ENCODE results near the gene SLC23A1.
"Not testable (repeated sequence)": the region's sequence is repeated elsewhere in the genome, so short reads cannot be mapped to it uniquely, and the experiment has no call there.

The SLC23A1 gene

DNA sequence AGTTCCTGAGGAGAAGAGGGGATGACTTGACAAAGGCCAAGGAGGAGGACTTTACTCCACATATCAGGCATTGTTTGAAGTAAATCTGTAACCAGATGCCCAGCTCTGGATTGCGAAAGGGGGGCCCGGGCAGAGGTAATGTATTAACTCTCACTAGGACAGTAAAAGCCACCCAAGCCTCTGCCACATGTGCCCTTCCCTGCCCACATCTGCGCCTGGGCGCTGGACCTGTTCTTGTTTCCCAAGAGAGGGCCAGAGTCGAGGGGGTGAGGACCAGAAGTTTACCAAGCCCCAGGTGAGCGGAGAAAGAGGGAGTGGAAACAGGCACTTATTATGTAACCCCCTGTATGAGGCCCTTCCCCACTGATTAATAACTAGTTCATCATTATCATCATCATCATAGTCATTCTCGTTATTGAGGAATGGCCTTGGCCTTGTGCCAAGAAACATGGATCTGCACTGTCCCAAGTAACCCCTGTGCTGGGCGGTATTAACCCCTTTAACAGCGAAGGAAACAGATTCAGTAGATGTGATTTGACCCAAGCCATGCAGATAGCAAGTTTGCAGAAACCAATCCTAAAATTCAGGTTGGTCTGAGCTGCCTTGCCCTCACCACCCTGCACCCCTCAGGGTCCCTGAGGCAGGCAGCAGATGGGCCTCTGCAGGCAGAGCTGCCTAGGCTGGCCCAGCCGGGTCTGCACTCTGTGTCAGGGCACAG is at the start of gene SLC23A1:
SLC23A1 (minus strand) TSS at position 23 of the 718 bp plus-strand sequence. CDS start 44 bp downstream, outside the sequence.
- no peak for DNase-seq (ENCODE audit: low read depth in 2 of 2)

DNA sequence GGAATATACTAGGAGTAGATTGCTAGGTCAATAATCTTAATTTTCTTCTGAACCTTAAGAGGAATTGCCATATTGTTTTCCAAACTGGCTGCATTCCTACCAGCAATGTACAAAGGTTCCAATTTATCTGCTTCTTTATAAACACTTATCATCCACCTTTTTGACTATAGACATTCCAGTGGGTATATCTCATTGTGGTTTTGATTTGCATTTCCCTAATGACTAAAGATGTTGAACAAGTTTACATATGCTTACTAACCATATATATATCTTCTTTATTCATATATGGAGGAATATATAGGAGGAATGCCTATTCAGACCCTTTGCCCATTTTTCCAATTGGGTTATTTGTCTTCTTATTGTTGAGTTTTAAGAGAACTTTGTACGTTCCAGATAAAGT is 48.6 kb upstream of the SLC23A1 start:
- no peak for DNase-seq (ENCODE audit: low read depth in 2 of 2)

DNA sequence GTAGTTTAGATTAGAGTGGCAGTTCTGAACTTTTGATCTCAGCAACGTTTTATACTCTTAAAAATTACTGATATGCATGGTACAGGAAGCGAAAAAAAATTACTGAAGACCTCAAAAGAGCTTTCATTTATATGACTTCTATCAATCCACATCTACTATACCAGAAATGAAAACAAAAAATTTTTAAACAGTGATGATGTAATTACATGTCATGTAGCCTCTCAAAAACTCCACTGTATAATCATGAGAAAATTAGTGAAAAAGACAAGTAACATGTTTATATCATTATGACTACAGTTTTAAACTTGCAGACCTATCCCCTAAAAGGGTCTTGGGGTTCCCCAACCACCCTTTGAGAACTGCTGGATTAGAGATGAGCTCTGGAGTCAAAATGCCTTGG is 46.9 kb upstream of the SLC23A1 start:
- DNase-seq (ENCODE audit: low read depth in 2 of 2): no peak

DNA sequence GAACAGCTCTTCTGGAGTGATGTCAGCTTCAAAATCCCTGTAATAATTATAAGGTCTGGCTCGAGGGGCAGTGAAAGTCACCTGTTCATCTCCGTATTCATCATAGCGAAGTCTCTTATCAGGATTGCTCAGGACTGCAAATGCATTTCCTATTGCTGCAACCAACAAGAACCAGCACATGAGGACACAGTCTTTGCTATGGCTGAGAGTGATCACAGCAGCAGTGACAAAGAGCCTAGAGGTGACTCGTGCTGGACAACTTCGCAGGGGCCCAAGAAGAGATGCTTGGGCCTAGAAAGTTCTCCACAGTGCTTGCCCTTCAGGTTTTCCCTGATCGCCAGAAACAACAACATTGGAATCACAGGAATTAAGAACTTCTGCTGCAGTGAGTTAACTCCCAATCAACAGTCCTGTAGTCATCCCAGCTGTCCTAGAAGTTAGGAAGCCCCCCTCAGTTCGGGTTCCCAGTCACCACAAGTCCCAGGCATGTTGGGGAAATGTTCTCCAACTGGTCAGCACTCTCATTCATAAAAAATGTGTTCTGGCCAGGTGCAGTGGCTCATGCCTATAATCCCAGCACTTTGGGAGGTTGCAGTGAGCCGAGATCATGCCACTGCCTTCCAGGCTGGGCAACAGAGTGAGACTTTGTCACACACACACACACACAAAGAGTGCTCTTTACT is 43.2 kb upstream of the SLC23A1 start:
- no peak for DNase-seq (ENCODE audit: low read depth in 2 of 2)

DNA sequence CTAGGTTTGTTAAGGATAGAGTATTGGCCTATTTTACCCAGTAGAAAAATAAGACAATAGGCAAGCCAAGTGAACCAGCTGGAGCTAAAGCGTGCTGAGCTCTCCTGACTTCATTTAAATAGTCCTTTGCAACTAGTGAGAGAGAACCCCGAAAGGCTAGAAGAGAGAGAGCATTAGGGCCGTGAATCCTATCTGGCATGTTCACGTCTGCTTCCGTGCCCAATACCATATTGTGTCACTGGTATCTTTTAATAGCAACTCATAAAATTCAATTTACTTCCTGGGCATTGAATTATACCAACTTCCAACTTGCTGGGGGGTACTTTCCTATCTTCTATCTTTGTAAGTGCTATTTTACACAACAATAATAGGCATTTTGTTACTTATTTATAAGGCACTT is 42.4 kb upstream of the SLC23A1 start:
- no peak for DNase-seq (ENCODE audit: low read depth in 2 of 2)

DNA sequence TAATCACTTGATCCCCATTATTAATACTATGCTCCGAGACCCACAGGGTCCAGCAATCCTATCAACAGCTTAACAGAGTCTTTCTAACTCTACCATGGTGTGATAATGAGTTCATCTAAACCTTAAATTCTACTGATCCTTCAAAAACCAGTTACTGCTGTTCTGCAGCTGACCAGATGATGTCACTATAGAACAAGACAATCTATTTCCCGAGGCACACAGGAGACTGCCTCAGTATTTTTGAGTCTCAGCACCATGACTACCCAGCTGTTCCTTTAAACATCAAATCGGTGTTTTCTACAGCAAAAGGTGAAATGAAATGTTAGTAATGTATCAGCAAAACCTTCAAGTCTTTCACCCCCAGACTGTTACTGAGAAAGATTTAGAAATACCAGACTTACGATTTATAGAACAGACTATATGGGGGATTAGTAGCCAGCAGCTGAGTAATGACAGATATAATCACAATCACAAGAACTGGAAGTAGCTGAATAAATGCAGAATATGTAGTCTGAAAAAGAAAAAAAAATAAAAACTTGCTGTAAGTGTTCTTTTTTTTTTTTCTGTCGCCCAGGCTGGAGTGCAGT is 39.3 kb upstream of the SLC23A1 start:
- DNase-seq (ENCODE audit: low read depth in 2 of 2): no peak

DNA sequence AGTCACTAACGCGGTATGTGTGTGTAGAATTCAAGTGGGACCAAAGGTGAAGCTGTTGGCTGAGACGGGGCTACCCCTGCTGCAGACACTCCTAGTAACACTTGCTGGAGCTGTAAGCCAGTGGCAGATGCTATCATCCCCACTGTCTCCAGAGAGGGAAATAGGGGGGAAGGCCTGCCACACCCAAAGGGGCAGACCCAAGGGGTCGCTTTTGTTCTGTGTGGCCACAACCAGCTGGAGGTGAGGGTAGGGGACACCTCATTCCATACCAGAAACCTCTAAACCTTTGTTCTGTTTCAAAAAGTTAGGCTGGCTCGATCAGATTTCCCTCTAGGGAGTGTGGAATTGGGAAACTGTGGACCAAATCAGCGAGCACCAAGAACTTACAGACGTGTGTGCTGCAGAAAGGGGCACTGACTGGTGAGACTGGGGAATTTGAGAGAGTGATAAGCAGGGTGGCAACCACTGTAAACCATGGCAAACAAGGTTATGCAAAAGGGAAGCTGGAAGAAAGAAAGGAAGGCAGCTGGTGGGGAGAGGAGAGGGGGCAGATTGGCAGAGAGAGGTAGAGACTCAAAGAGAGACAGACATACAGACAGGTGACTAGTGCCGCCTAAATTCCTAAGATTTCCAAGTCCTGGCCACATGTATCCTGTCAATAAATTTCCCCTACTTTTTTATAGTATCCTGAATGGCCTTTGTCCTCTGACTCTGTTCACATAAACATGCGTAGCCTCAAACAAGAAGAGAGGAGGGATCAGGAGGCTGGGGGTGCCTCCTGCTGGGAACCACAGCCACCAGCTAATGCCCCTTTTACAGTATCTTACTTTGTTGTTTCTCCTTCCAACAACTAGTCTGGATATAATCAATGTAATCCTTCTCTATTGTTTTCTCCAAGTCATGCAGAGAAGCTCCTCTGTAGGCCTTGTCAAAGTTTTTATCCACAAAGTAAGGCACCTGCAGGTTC is 36.4 kb upstream of the SLC23A1 start:
- no peak for DNase-seq (ENCODE audit: low read depth in 2 of 2)

DNA sequence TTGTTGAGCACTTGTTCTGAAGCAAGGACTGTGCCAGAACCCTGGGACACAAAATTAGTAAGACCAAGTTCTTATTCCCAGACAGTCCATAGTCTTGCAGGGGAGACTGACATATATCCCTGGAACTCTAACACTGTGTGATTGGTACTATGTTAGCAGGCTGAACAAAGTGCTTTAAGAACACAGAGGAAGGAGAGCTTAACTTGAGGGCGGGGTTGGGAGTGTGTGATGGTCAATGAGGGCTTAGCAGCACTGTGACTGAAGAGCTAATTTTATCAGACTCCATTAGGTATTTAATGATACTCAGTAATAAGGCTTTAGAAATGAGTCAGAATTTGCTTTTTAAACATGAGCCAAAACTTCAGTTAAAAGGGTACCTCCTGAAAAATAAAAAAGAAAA is 35.7 kb upstream of the SLC23A1 start:
- no peak for DNase-seq (ENCODE audit: low read depth in 2 of 2)

DNA sequence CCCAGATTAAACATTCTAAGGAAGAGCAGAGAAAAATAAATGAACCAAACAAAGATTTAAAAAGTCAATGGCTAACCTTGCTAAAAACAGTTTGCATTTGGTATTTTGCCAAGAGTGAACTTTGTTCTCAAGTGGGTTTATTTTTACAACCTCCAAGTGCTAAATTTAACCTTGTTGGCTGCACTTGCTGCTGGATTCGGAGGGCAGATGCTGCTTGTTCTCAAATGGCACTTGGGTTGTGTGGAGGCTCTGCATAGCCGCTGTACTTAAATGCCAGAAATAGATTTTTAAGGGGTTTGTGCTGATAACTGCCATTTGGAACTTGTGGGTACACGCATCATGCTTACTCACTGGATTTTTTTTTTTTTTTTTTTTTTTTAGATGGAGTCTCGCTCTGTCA is 34.1 kb upstream of the SLC23A1 start:
- DNase-seq (ENCODE audit: low read depth in 2 of 2): no peak

DNA sequence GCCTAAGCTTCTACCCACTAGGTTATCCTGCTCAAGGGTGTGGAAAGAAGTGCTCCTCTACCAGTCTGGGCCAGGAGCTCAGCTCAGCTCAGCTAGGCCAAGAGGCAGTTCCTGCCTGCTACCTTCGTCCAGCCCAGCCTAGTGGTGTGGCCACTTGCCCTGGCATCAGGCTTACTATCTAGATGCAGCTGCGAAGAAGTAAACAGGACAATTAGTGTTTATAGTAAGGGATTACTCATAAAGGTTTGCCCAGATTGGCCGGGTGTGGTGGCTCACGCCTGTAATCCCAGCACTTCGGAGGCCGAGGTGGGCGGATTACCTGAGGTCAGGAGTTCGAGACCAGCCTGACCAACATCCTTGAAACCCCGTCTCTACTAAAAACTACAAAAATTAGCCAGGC is 33.6 kb upstream of the SLC23A1 start:
- DNase-seq (ENCODE audit: low read depth in 2 of 2): no peak

DNA sequence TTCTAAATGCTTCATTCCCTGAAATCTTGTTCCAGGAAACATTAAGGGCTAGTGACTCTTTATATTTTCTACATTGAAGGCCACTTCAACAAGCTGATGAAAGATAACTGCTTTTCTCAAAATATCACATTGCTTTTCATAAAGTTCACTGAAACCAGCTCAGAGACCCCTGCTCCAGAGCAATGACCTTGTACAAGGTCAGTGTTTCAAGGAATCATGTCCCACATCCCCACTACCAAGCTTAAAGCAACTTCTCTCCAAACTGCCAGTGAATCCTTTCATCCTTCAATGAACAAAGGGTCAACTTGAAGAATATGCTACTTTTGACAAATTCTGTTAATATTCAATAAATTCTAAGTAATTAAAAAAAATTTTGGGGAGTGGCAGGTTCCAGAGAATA is 32.8 kb upstream of the SLC23A1 start:
- no peak for DNase-seq (ENCODE audit: low read depth in 2 of 2)

DNA sequence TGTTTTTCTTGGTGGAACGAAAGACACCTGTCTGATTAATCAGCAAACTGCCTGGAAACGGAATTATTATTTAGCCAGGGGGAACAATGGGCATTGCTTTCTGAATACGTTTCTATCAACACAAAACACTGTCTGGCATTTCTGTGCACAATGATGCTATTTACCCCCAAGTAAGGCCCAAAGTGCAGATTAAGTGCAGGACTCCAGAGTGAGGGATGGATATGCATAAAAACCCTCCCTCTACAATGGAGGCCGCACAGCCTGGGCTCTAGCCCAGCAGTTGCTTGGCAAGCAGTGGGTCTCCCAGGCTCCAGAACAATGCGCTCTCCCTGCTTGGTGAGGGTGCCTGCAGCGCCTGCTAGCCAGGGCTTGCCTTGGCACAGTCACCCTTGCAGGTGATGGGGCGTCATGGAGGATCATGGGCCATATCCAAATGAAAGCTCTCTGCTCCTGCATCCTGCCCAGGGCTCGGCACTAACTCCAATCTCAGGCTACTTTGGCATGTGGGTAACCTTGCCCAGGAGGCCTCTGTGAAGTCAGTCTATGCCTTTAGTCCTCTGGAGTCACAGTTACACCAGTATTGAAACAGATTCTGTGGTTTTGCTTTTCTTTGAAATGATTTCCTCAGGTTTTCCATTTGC is 32.2 kb upstream of the SLC23A1 start:
- no peak for DNase-seq (ENCODE audit: low read depth in 2 of 2)

DNA sequence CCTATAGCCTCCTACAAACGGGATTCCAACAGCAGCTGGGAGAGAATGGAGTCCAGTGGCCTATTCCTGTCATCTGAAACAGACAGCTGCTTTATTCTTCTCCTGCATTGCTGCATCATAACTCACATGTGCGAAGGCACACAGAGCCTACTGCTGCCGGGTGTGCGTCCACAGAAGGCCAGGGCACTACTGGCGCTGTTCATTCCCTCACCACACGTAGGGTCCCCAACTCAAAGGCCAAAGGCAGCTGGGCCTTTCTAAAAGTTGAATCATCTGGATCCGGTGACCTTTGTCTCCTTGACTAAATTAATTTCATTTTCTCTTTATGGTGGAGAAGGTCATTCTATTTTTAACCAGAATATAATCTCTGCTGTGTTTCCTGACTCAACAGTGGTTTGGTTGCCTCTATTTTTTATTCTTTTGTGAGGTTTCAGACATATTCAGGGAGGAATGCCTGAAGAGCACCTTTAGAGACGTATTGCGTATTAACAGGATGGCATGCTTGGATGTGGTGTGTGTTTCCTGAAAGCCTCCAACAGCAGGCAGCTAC is 31.6 kb upstream of the SLC23A1 start:
- DNase-seq (ENCODE audit: low read depth in 2 of 2): no peak

DNA sequence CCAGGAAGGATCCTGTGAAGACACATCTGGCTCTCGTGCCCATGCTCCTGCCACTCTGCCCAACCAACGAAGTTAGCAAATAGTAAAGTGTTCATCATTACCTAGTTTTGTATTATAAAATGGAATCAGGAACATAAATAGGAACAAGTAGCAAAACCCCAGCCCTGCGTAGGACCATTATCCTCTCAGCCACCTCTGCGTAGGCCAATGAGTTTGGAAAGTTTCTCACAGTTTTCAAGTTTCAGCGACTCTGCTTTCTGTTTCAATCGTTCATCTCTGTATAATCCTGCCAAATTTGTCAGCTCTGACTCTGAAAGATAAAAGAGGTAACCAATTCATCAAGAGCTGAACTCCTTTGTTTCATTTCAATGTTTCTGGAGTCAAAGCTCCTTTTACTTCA is 30.9 kb upstream of the SLC23A1 start:
- no peak for DNase-seq (ENCODE audit: low read depth in 2 of 2)

DNA sequence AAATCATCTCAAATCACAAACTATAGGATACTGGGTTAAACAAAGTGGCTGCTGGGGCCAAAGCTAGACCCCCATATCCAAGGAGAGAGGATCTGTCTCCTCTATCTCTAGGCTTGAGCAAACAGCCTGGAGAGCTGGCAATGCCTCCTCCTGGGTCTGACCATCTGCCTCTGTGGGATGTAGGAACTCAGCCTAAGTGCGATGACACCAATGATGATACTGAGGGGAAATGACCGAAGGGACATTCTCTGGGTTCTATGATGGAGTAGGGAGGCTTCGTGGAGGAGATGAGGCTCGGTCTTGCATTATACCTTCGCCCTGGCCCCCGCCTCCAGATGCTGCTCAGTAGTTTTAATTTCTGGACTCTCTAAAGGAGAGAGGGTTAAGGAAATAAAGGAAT is 30.1 kb upstream of the SLC23A1 start:
- DNase-seq (ENCODE audit: low read depth in 2 of 2): no peak

DNA sequence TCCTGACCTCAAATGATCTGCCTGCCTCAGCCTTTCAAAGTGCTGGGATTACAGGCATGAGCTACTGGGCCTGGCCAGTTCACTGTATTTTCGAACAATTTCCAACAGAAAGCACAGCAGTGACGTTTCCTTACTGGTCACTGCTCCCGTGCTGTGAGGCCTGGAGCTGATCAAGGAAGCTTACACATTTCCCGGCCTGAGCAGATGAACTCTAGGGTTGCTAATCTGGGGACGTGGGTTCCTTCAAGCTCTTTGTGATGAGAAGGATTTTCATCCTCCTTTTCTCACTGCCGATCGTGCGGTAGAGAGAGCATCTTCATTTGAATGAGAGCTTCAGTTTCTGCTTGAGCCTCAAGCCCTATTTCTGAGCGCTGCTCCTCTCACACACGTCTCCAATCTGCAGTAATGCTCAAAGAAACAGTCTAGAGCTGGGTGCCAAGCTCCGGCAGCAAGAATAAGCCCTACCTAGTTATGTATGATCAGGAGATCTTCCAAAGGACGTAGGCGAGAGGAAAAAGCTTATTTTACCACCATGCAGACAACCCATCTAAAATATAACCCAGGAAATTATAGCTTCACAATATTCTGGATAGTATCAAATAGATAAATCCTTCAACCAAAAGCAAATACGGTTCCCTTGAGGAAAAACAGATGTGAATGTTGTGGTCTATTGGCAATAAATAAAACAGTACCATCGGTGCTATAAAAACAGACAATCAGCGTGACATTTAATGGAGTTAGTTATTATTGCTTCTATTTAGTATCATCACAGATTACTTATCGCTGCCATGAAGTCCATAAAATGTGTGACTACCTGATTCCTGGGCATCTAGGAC is 28.1 kb upstream of the SLC23A1 start:
- no peak for DNase-seq (ENCODE audit: low read depth in 2 of 2)

DNA sequence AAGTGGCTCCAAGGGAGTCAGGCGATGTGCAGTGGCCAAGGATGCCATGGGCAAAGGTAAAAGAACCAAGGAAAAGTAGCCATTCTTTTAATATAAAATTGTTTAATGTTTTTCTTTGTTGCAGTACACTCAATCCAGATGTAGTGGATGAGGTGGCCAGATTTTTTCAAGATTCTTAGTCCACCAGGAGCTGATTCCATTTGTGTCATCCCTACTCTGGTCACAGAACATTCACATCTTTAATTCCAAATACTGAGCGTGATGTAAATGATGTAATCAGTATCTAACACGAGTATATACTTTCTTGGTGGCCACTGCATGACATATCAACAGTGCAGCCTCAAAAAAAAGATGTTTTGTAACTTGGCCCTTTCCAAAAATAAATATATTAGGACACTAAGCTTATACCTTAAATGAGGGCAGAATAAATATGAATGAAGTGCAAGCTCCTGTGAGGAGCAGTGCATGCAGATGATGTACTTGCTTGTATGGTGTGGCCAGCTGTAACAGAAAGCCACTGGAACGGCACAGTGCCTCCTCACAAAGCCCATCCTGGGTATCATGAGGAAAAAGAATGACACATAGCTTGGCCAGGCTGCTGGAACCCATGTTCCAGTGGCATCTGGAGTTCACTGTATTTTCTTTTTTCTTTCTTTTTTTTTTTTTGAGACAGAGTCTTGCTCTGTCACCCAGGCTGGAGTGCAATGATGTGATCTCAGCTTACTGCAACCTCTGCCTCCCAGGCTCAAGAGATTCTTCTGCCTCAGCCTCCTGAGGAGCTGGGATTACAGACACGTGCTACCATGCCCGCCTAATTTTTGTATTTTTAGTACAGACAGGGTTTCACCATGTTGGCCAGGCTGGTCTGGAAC is 27.3 kb upstream of the SLC23A1 start:
- DNase-seq (ENCODE audit: low read depth in 2 of 2): no peak

DNA sequence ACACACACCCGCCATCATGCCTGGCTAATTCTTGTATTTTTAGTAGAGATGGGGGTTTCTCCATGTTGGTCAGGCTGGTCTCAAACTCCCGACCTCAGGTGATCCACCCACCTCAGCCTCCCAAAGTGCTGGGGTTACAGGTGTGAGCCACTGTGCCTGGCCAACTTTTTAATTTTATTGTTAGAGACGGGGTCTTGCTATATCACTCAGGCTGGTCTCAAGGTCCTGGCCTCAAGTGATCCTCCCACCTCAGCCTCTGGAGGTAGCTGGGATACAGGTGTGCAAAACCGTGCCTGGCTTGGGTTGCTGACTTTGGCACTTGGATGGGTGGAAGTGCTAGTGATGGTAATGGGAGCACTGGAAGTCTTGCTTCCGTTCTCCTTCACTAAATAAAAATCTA is 26.0 kb upstream of the SLC23A1 start:
- DNase-seq (ENCODE audit: low read depth in 2 of 2): not testable (repeated sequence)

DNA sequence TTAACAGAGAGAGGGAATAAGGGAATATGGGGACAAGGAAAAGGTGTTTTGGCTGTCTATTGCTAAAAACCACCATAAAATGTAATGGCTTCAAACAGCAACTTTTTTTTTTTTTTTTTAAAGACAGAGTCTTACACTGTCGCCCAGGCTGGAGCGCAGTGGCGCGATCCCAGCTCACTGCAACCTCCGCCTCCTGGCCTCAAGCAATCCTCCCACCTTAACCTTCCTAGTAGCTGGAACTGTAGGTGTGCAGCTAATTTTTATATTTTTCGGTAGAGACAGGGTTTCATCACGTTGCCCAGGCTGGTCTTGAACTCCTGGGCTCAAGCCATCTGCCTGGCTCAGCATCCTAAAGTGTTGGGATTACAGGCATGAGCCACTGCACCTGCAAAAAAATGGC is 25.1 kb upstream of the SLC23A1 start:
- DNase-seq (ENCODE audit: low read depth in 2 of 2): no peak
